MM.1S (cell line): Measurements from ENCODE around the gene AMMECR1L.

Source experiments
- EZH2 ChIP-seq: fragments of 300-600 bp; sonication (generic); optimal IDR thresholded peaks from 2 replicates; pipeline ENCODE3; 2017; ENCODE audit warnings: low read depth, mild to moderate bottlenecking, antibody characterized with exemption, low read length, mixed read lengths
- EZH2phosphoT487 ChIP-seq: fragments of 300-600 bp; sonication (generic); IDR thresholded peaks from 2 replicates; pipeline ENCODE4 v1.6.1; 2018; ENCODE audit warnings: antibody characterized with exemption, low read length
- TF ChIP-seq, protein P1 (sequence below): fragments of 300-600 bp; sonication (generic); IDR thresholded peaks from 2 replicates; pipeline ENCODE4 v1.5.1; 2016; ENCODE audit warnings: antibody characterized with exemption, low read length, mixed read lengths

DNA sequence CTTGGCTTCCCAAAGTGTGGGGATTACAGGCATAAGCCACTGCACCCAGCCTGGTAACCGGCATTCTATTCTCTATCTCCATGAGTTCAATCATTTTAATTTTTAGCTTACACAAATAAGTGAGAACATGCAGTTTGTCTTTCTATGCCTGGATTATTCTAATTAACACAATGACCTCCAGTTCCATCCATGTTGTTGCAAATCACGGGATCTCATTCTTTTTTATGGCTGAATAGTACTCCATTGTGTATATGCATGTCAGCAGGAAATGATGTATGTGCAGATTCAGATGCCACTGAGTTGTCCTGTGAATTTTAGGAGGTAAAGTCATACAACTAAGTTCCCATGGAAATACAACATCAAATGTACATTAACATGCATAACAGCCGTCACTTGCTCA lies 24.7 kb upstream of the AMMECR1L start:
- TF ChIP-seq, protein P1, sequence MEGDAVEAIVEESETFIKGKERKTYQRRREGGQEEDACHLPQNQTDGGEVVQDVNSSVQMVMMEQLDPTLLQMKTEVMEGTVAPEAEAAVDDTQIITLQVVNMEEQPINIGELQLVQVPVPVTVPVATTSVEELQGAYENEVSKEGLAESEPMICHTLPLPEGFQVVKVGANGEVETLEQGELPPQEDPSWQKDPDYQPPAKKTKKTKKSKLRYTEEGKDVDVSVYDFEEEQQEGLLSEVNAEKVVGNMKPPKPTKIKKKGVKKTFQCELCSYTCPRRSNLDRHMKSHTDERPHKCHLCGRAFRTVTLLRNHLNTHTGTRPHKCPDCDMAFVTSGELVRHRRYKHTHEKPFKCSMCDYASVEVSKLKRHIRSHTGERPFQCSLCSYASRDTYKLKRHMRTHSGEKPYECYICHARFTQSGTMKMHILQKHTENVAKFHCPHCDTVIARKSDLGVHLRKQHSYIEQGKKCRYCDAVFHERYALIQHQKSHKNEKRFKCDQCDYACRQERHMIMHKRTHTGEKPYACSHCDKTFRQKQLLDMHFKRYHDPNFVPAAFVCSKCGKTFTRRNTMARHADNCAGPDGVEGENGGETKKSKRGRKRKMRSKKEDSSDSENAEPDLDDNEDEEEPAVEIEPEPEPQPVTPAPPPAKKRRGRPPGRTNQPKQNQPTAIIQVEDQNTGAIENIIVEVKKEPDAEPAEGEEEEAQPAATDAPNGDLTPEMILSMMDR, result no peak
- no peak for TF ChIP-seq EZH2
- no peak for TF ChIP-seq EZH2phosphoT487
